ENCODE measurements around the gene RPS6KA5.
"Not testable (repeated sequence)": the region's sequence is repeated elsewhere in the genome, so short reads cannot be mapped to it uniquely, and the experiment has no call there.

RPS6KA5 gene

GRCh38 chr14:90830931-90831701 lies 229.3 kb downstream of the RPS6KA5 start:
- no peak overlapping the region for H3K27ac ChIP-seq
- no peak overlapping the region for H3K4me3 ChIP-seq
- no peak for TF ChIP-seq CTCF (IDR thresholded peaks at IDR 0.05)
- H3K27me3 ChIP-seq: no peaks in the 10 kb centered on the region
- no peaks in the 10 kb centered on the region for H3K36me3 ChIP-seq
- peaks cover 0 to 16% (median 7%) of the 10 kb centered on the region in 4 donors for H3K4me1 ChIP-seq
- H3K9me3 ChIP-seq: no peaks in the 10 kb centered on the region
- DNase-seq: no peak
- intact Hi-C loops (cut with DNase I; ENCODE audit: low total_unique reads): no loop called here

- Histone ChIP-seq H3K4me3 (no peak overlapping the region), H3K27ac (no peak overlapping the region), H3K4me1 (peaks cover 0 to 16% (median 7%) of the 10 kb centered on the region in 4 donors), H3K9me3 (peaks cover 0 to under 1% (median 0%) of the 10 kb centered on the region in 3 donors), H3K27me3 (no peaks in the 10 kb centered on the region), H3K36me3 (no peaks in the 10 kb centered on the region)
- TF ChIP-seq CTCF (IDR thresholded peaks at IDR 0.05): no peak
- intact Hi-C loops (cut with DNase I; ENCODE audit: low total_unique reads): loop anchor here (10.0 kb wide), 1 partner anchor 875 kb away; the partner anchor contains the start of genes EFCAB11 and TDP1
- DNase-seq: no peak
Observed at GRCh38 chr14:90829677-90830076, 230.8 kb downstream of the RPS6KA5 start.

- no peaks in the 10 kb centered on the region for H3K36me3 ChIP-seq
- intact Hi-C loops (cut with DNase I; ENCODE audit: low total_unique reads): loop anchor here (10.0 kb wide), 1 partner anchor 874 kb away; the partner anchor contains the start of genes EFCAB11 and TDP1
- H3K9me3 ChIP-seq: peaks cover 0 to 8% (median 0%) of the 10 kb centered on the region in 3 donors
- H3K4me3 ChIP-seq: peak overlapping the region; percentile 43 to 55
- H3K4me1 ChIP-seq: peaks cover 0 to 16% (median 7%) of the 10 kb centered on the region in 4 donors
- peak overlapping the region; percentile 71 to 75 for H3K27ac ChIP-seq
- no peak for DNase-seq
- TF ChIP-seq CTCF (IDR thresholded peaks at IDR 0.05): no peak
- no peaks in the 10 kb centered on the region for H3K27me3 ChIP-seq
Observed at GRCh38 chr14:90828642-90829487, 231.6 kb downstream of the RPS6KA5 start.

- Histone ChIP-seq H3K27ac (peak overlapping the region; percentile 71 to 75), H3K36me3 (no peaks in the 10 kb centered on the region), H3K27me3 (no peaks in the 10 kb centered on the region), H3K4me1 (peaks cover 0 to 16% (median 7%) of the 10 kb centered on the region in 4 donors), H3K9me3 (peaks cover 0 to 15% (median 4%) of the 10 kb centered on the region in 3 donors), H3K4me3 (peak overlapping the region; percentile 43 to 55)
- DNase-seq: peak; percentile 92 to 96
- intact Hi-C loops (cut with DNase I; ENCODE audit: low total_unique reads): loop anchor here (10.0 kb wide), 1 partner anchor 873 kb away; the partner anchor contains the start of genes EFCAB11 and TDP1
- no peak for TF ChIP-seq CTCF (IDR thresholded peaks at IDR 0.05)
Observed at GRCh38 chr14:90827919-90828610, 232.4 kb downstream of the RPS6KA5 start.

GRCh38 chr14:90823542-90823941 lies 236.9 kb downstream of the RPS6KA5 start:
- peaks cover 0 to 18% (median 4%) of the 10 kb centered on the region in 3 donors for H3K9me3 ChIP-seq
- intact Hi-C loops (cut with DNase I; ENCODE audit: low total_unique reads): loop anchor here (10.0 kb wide), 1 partner anchor 869 kb away; the partner anchor contains the start of genes EFCAB11 and TDP1
- H3K27me3 ChIP-seq, H3K27ac ChIP-seq, H3K36me3 ChIP-seq, DNase-seq, H3K4me1 ChIP-seq, H3K4me3 ChIP-seq: not testable (repeated sequence)

Measured in tibial artery (tissue), 4 donors.